SK-N-SH treated with all-trans-retinoic acid at 6 μM for 48 hours (cell line): Measurements from ENCODE around the gene FHIP2A.
A peak's percentile ranks its signal among the peaks of the same experiment; 100 is the strongest.

ENCODE experiments used
- ATAC-seq: fragments of 200-7000 bp; cut with Tn5 transposase; 3 replicates; pipeline ENCODE4 v1.9.1; 2020; ENCODE audit warnings: mild to moderate bottlenecking, moderate library complexity
- ARNTL ChIP-seq: fragments of 450-650 bp; formaldehyde crosslinking; IDR thresholded peaks from 2 replicates; pipeline ENCODE4 v1.5.0; 2020; ENCODE audit warnings: low read depth, mild to moderate bottlenecking, moderate library complexity, borderline replicate concordance
- BACH2 ChIP-seq: fragments of 250-450 bp; sonication (Bioruptor Pico); IDR thresholded peaks from 2 replicates; pipeline ENCODE4 v1.9.0; 2021; ENCODE audit warnings: mild to moderate bottlenecking, borderline replicate concordance
- CSDC2 ChIP-seq: fragments of 250-450 bp; sonication (Bioruptor Pico); IDR thresholded peaks from 2 replicates; pipeline ENCODE4 v1.5.0; 2020; ENCODE audit warnings: mild to moderate bottlenecking, moderate library complexity
- CSRNP3 ChIP-seq: fragments of 250-450 bp; sonication (Bioruptor Pico); IDR thresholded peaks from 2 replicates; pipeline ENCODE4 v1.5.1; 2021; ENCODE audit warnings: mild to moderate bottlenecking, moderate library complexity
- ESRRG ChIP-seq: fragments of 250-450 bp; sonication (Bioruptor Pico); IDR thresholded peaks from 2 replicates; pipeline ENCODE4 v1.6.1; 2021; ENCODE audit warnings: mild to moderate bottlenecking
- GLIS3 ChIP-seq: fragments of 250-450 bp; sonication (Bioruptor Pico); IDR thresholded peaks from 2 replicates; pipeline ENCODE4 v1.5.0; 2020; ENCODE audit warnings: mild to moderate bottlenecking, moderate library complexity
- ISL1 ChIP-seq: fragments of 250-450 bp; sonication (Bioruptor Pico); IDR thresholded peaks from 2 replicates; pipeline ENCODE4 v2.1.2; 2022; ENCODE audit warnings: mild to moderate bottlenecking, moderate library complexity
- POU6F1 ChIP-seq: fragments of 250-450 bp; sonication (Bioruptor Pico); IDR thresholded peaks from 2 replicates; pipeline ENCODE4 v1.8.0; 2021; ENCODE audit warnings: low read depth, mild to moderate bottlenecking, moderate library complexity, borderline replicate concordance
- PPARA ChIP-seq: fragments of 250-450 bp; sonication (Bioruptor Pico); IDR thresholded peaks from 2 replicates; pipeline ENCODE4 v1.5.0; 2020; ENCODE audit warnings: mild to moderate bottlenecking, borderline replicate concordance
- RARB ChIP-seq: fragments of 250-450 bp; sonication (Bioruptor Pico); IDR thresholded peaks from 2 replicates; pipeline ENCODE4 v1.8.0; 2021; ENCODE audit warnings: mild to moderate bottlenecking, moderate library complexity
- TCF4 ChIP-seq: fragments of 250-450 bp; sonication (Bioruptor Pico); IDR thresholded peaks from 2 replicates; pipeline ENCODE4 v1.8.0; 2021; ENCODE audit warnings: mild to moderate bottlenecking, moderate library complexity, borderline replicate concordance
- TOX ChIP-seq: fragments of 250-450 bp; sonication (Bioruptor Pico); IDR thresholded peaks from 2 replicates; pipeline ENCODE4 v1.8.0; 2021; ENCODE audit warnings: mild to moderate bottlenecking, moderate library complexity, borderline replicate concordance
- ZC3H10 ChIP-seq: fragments of 250-450 bp; sonication (Bioruptor Pico); IDR thresholded peaks from 2 replicates; pipeline ENCODE4 v1.5.1; 2021; ENCODE audit warnings: mild to moderate bottlenecking, moderate library complexity
- ZFP3 ChIP-seq: fragments of 250-450 bp; sonication (Bioruptor Pico); IDR thresholded peaks from 2 replicates; pipeline ENCODE4 v1.5.0; 2020; ENCODE audit warnings: mild to moderate bottlenecking, moderate library complexity
- ZFP30 ChIP-seq: fragments of 450-650 bp; formaldehyde crosslinking; IDR thresholded peaks from 2 replicates; pipeline ENCODE4 v1.5.0; 2022; ENCODE audit warnings: mild to moderate bottlenecking, moderate library complexity
- ZNF565 ChIP-seq: fragments of 450-650 bp; formaldehyde crosslinking; conservative IDR thresholded peaks from 2 replicates; pipeline ENCODE4 v1.5.0; 2020; ENCODE audit warnings: low read depth, mild to moderate bottlenecking, moderate library complexity
- ZNF70 ChIP-seq: fragments of 450-650 bp; formaldehyde crosslinking; IDR thresholded peaks from 2 replicates; pipeline ENCODE4 v1.5.0; 2020; ENCODE audit warnings: mild to moderate bottlenecking, moderate library complexity
- ZNF8 ChIP-seq: fragments of 450-650 bp; formaldehyde crosslinking; IDR thresholded peaks from 2 replicates; pipeline ENCODE4 v1.5.0; 2020; ENCODE audit warnings: mild to moderate bottlenecking, moderate library complexity
- TF ChIP-seq, protein P1 (sequence below): fragments of 250-450 bp; sonication (Bioruptor Pico); IDR thresholded peaks from 2 replicates; pipeline ENCODE4 v1.5.0; 2020; ENCODE audit warnings: mild to moderate bottlenecking, moderate library complexity
- TF ChIP-seq, protein P2 (sequence below): fragments of 250-450 bp; sonication (Bioruptor Pico); IDR thresholded peaks from 2 replicates; pipeline ENCODE4 v1.5.1; 2020; ENCODE audit warnings: low read depth, mild to moderate bottlenecking, moderate library complexity
- TF ChIP-seq, protein P3 (sequence below): fragments of 250-450 bp; sonication (Bioruptor Pico); IDR thresholded peaks from 2 replicates; pipeline ENCODE4 v1.8.0; 2020; ENCODE audit warnings: mild to moderate bottlenecking, moderate library complexity, borderline replicate concordance

The FHIP2A gene

DNA sequence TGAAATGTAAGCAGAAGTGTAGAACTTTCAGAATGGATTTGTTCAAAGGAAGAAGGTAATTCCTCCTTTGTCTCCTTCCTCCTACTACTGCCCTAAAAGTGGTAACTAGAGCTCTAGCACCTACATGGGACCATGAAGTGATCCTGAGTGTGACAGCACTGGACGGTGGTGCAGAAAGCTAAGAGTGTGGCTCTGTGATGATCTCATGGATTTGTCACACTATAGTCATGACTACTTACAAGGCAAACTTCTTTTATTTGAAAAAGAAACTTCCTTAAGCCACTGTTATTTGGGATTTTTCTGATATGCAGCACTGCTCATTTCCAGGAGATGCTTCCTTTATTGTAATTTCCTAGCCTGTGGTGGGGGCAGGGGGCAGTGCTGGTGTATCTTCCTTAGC lies 5.8 kb upstream of the FHIP2A start (continued):
- TF ChIP-seq ZFP30, result no peak
- no peak for TF ChIP-seq ZNF565
- no peak for TF ChIP-seq ZC3H10 (CRISPR knock-in tag)

GRCh38 chr10:114816308-114816707 lies 5.3 kb upstream of the FHIP2A start:
- ATAC-seq, result no peak
- no peak for TF ChIP-seq GLIS3 (CRISPR knock-in tag)

DNA sequence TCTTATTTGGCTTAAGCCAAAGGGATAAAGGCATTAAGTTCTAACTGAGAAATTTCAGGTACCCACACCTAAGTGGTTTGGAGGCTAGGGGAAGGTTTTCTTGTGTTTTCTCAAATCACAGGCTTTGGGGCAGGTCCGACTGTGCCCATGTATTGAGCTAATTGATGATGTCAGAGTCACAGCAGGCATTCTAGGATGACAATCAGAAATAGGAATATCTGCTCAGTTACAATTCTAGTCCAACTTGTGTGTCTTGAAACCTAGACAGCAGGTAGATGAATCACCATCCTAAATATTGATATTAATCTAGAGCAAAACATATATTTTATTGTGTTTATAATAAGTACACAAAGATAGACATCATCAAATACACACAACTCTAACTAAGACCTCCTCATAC lies 2.3 kb upstream of the FHIP2A start:
- no peak for TF ChIP-seq CSRNP3 (CRISPR knock-in tag)
- TF ChIP-seq, protein P1, sequence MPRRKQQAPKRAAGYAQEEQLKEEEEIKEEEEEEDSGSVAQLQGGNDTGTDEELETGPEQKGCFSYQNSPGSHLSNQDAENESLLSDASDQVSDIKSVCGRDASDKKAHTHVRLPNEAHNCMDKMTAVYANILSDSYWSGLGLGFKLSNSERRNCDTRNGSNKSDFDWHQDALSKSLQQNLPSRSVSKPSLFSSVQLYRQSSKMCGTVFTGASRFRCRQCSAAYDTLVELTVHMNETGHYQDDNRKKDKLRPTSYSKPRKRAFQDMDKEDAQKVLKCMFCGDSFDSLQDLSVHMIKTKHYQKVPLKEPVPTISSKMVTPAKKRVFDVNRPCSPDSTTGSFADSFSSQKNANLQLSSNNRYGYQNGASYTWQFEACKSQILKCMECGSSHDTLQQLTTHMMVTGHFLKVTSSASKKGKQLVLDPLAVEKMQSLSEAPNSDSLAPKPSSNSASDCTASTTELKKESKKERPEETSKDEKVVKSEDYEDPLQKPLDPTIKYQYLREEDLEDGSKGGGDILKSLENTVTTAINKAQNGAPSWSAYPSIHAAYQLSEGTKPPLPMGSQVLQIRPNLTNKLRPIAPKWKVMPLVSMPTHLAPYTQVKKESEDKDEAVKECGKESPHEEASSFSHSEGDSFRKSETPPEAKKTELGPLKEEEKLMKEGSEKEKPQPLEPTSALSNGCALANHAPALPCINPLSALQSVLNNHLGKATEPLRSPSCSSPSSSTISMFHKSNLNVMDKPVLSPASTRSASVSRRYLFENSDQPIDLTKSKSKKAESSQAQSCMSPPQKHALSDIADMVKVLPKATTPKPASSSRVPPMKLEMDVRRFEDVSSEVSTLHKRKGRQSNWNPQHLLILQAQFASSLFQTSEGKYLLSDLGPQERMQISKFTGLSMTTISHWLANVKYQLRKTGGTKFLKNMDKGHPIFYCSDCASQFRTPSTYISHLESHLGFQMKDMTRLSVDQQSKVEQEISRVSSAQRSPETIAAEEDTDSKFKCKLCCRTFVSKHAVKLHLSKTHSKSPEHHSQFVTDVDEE (CRISPR knock-in tag), result no peak
- TF ChIP-seq, protein P2, sequence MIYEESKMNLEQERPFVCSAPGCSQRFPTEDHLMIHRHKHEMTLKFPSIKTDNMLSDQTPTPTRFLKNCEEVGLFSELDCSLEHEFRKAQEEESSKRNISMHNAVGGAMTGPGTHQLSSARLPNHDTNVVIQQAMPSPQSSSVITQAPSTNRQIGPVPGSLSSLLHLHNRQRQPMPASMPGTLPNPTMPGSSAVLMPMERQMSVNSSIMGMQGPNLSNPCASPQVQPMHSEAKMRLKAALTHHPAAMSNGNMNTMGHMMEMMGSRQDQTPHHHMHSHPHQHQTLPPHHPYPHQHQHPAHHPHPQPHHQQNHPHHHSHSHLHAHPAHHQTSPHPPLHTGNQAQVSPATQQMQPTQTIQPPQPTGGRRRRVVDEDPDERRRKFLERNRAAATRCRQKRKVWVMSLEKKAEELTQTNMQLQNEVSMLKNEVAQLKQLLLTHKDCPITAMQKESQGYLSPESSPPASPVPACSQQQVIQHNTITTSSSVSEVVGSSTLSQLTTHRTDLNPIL (CRISPR knock-in tag), result no peak
- TF ChIP-seq ZNF8, result no peak
- TF ChIP-seq TCF4, result no peak
- TF ChIP-seq ZNF565, result no peak
- TF ChIP-seq RARB (CRISPR knock-in tag), result no peak
- TF ChIP-seq ZFP3 (CRISPR knock-in tag), result no peak
- TF ChIP-seq BACH2 (CRISPR knock-in tag), result no peak
- TF ChIP-seq, protein P3, sequence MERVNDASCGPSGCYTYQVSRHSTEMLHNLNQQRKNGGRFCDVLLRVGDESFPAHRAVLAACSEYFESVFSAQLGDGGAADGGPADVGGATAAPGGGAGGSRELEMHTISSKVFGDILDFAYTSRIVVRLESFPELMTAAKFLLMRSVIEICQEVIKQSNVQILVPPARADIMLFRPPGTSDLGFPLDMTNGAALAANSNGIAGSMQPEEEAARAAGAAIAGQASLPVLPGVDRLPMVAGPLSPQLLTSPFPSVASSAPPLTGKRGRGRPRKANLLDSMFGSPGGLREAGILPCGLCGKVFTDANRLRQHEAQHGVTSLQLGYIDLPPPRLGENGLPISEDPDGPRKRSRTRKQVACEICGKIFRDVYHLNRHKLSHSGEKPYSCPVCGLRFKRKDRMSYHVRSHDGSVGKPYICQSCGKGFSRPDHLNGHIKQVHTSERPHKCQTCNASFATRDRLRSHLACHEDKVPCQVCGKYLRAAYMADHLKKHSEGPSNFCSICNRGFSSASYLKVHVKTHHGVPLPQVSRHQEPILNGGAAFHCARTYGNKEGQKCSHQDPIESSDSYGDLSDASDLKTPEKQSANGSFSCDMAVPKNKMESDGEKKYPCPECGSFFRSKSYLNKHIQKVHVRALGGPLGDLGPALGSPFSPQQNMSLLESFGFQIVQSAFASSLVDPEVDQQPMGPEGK (CRISPR knock-in tag), result no peak
- TF ChIP-seq ZFP30, result no peak
- TF ChIP-seq ZNF70 (CRISPR knock-in tag), result no peak
- TF ChIP-seq PPARA (CRISPR knock-in tag), result no peak
- TF ChIP-seq CSDC2 (CRISPR knock-in tag), result no peak
- TF ChIP-seq TOX (CRISPR knock-in tag), result no peak
- TF ChIP-seq ISL1 (CRISPR knock-in tag), result no peak
- no peak for TF ChIP-seq GLIS3 (CRISPR knock-in tag)
- no peak for TF ChIP-seq POU6F1 (CRISPR knock-in tag)
- TF ChIP-seq ESRRG (CRISPR knock-in tag), result no peak
- TF ChIP-seq ARNTL (CRISPR knock-in tag), result no peak
- no peak for ATAC-seq

GRCh38 chr10:114821915-114822443 lies 399 bp downstream of the FHIP2A start:
- TF ChIP-seq BACH2 (CRISPR knock-in tag) (no peak), ZNF70 (CRISPR knock-in tag) (no peak), TOX (CRISPR knock-in tag) (no peak)
- ATAC-seq, result peak; percentile 31
